Liver (tissue), 9 donors: Measurements from ENCODE around the gene ARHGEF10L. TPM values are rescaled to one million over a fixed set of nuclear protein-coding genes. Genes with fewer than 3 reads are reported as not detected.

Source experiments
- DNase-seq: peaks from one replicate; pipeline ENCODE4 v3.0.0-alpha.2; 2017; ENCODE audit warnings: low spot score
- H3K27ac ChIP-seq, 2 donors: one replicate each; pipeline ENCODE4 v1.7.0; 2013; ENCODE audit warnings: inconsistent platforms in 2 of 2, low read length in 2 of 2, control low read depth in 1 of 2, low read depth in 1 of 2, mild to moderate bottlenecking in 1 of 2
- H3K27me3 ChIP-seq, 4 donors: one replicate each; pipeline versions ENCODE4 v1.6.1 to v1.7.0; 2013; ENCODE audit warnings: low read length in 3 of 4, inconsistent platforms in 1 of 4, mild to moderate bottlenecking in 1 of 4, moderate library complexity in 1 of 4; ENCODE audit not compliant: control insufficient read depth in 4 of 4, insufficient read depth in 4 of 4
- H3K36me3 ChIP-seq, 4 donors: one replicate each; pipeline versions ENCODE4 v1.6.1 to v1.7.0; 2013; ENCODE audit warnings: low read length in 3 of 4, mild to moderate bottlenecking in 3 of 4, low read depth in 1 of 4, moderate library complexity in 1 of 4; ENCODE audit not compliant: control insufficient read depth in 4 of 4, insufficient read depth in 3 of 4
- H3K4me1 ChIP-seq, 4 donors: one replicate each; pipeline versions ENCODE4 v1.6.1 to v1.7.0; 2013; ENCODE audit warnings: low read length in 3 of 4, mild to moderate bottlenecking in 3 of 4, moderate library complexity in 1 of 4; ENCODE audit not compliant: control insufficient read depth in 4 of 4, insufficient read depth in 4 of 4
- H3K4me3 ChIP-seq, 3 donors: one replicate each; pipeline versions ENCODE4 v1.6.1 to v1.7.0; 2013; ENCODE audit warnings: low read length in 3 of 3, control low read depth in 1 of 3, low read depth in 1 of 3, mild to moderate bottlenecking in 1 of 3
- H3K9ac ChIP-seq, 2 donors: one replicate each; pipeline ENCODE4 v1.7.0; 2013; ENCODE audit warnings: low read length in 2 of 2, mild to moderate bottlenecking in 2 of 2, moderate library complexity in 2 of 2, control low read depth in 1 of 2, low read depth in 1 of 2
- H3K9me3 ChIP-seq, 4 donors: one replicate each; pipeline versions ENCODE4 v1.6.1 to v1.7.0; 2013; ENCODE audit warnings: low read length in 3 of 4; ENCODE audit not compliant: control insufficient read depth in 4 of 4
- ATF3 ChIP-seq: IDR thresholded peaks from 2 replicates; pipeline ENCODE4 v1.6.1; 2016; ENCODE audit warnings: antibody characterized with exemption
- CTCF ChIP-seq: fragments of 150-350 bp; IDR thresholded peaks from 2 replicates; pipeline ENCODE4 v1.5.1; 2017; ENCODE audit warnings: improper control_type of control experiment, low read depth, low read length; ENCODE audit not compliant: missing input control
- EGR1 ChIP-seq, 2 donors: IDR thresholded peaks; 2 replicates each; pipeline ENCODE4 v1.6.1; 2016 to 2018; ENCODE audit warnings: antibody characterized with exemption in 2 of 2, low read depth in 2 of 2
- FOXA1 ChIP-seq: IDR thresholded peaks from 2 replicates; pipeline ENCODE4 v1.6.1; 2016; ENCODE audit warnings: antibody characterized with exemption
- FOXA2 ChIP-seq: IDR thresholded peaks from 2 replicates; pipeline ENCODE4 v1.6.1; 2016; ENCODE audit warnings: antibody characterized with exemption
- HNF4A ChIP-seq, 2 donors: conservative IDR thresholded peaks; 2 replicates each; pipeline ENCODE4 v1.6.1; 2016; ENCODE audit warnings: antibody characterized with exemption in 2 of 2, mild to moderate bottlenecking in 2 of 2
- HNF4G ChIP-seq: IDR thresholded peaks from 2 replicates; pipeline ENCODE4 v1.6.1; 2016; ENCODE audit warnings: antibody characterized with exemption
- JUND ChIP-seq, 2 donors: IDR thresholded peaks; 2 replicates each; pipeline ENCODE4 v1.6.1; 2016; ENCODE audit warnings: antibody characterized with exemption in 2 of 2
- MAX ChIP-seq: IDR thresholded peaks from 2 replicates; pipeline ENCODE4 v1.6.1; 2016; ENCODE audit warnings: antibody characterized with exemption
- NR2F2 ChIP-seq: IDR thresholded peaks from 2 replicates; pipeline ENCODE4 v1.6.1; 2016; ENCODE audit warnings: antibody characterized with exemption
- RAD21 ChIP-seq, 2 donors: IDR thresholded peaks; 2 replicates each; pipeline ENCODE4 v1.6.1; 2016; ENCODE audit warnings: antibody characterized with exemption in 2 of 2, mild to moderate bottlenecking in 2 of 2
- REST ChIP-seq: IDR thresholded peaks from 2 replicates; pipeline ENCODE4 v1.6.1; 2016; ENCODE audit warnings: antibody characterized with exemption, mild to moderate bottlenecking
- RXRA ChIP-seq, 2 donors: IDR thresholded peaks; 2 replicates each; pipeline ENCODE4 v1.6.1; 2017 to 2018; ENCODE audit warnings: antibody characterized with exemption in 2 of 2, mild to moderate bottlenecking in 1 of 2
- SP1 ChIP-seq: IDR thresholded peaks from 2 replicates; pipeline ENCODE4 v1.6.1; 2018; ENCODE audit warnings: antibody characterized with exemption, mild to moderate bottlenecking
- YY1 ChIP-seq: IDR thresholded peaks from 2 replicates; pipeline ENCODE4 v1.6.1; 2016; ENCODE audit warnings: antibody characterized with exemption, mild to moderate bottlenecking
- ZBTB33 ChIP-seq: IDR thresholded peaks from 2 replicates; pipeline ENCODE4 v1.6.1; 2016; ENCODE audit warnings: antibody characterized with exemption
- WGBS: extraction: QIAGEN DNeasy Blood & Tissue Kit; methylation state at CpG from one replicate; pipeline ENCODE4 v1.1.7; 2013; 5-methylcytosine and 5-hydroxymethylcytosine counted together
- polyA plus RNA-seq, 2 donors: library from polyadenylated mRNA; stranded (reverse) in 1 of 2; unstranded in 1 of 2; fragments of 200-250 nt in 1 of 2; fragments of >200 nt in 1 of 2; fragmentation: Nextera tagmentation in 1 of 2; extraction: Ambion mirVana in 1 of 2; gene quantifications; one replicate each; pipeline versions ENCODE4 v1.2.1 to v1.2.3, GENCODE V29; 2013 to 2015
- total RNA-seq, 2 donors: library from RNA; depleted of rRNA; stranded (reverse); fragments of >200 nt; gene quantifications; one replicate each; pipeline ENCODE4 v1.2.3, GENCODE V29; 2014
- donor health status: healthy.
- donor health status: healthy.
- donor health status: healthy.
- donor health status: healthy.
- donor health status: healthy.

The ARHGEF10L gene
- total and polyA plus RNA-seq, 4 donors = 26.3 to 169 (median 57.5) TPM

- WGBS = 42% methylated on average over 6 of the region's 6 CpGs
- Histone ChIP-seq H3K27ac (no peak overlapping the region), H3K36me3 (peaks cover 11 to 51% (median 23%) of the 10 kb centered on the region in 4 donors)
These were observed 60.8 kb downstream of the ARHGEF10L start for GRCh38 chr1:17600321-17600720.

GRCh38 chr1:17601643-17602382, 62.3 kb downstream of the ARHGEF10L start:
- no peak overlapping the region for H3K4me3 ChIP-seq
- H3K9ac ChIP-seq = no peak overlapping the region
- H3K27me3 ChIP-seq = no peaks in the 10 kb centered on the region
- H3K36me3 ChIP-seq = peaks cover 8 to 50% (median 24%) of the 10 kb centered on the region in 4 donors
- no peaks in the 10 kb centered on the region for H3K9me3 ChIP-seq
- 91% methylated on average over 17 of the region's 17 CpGs for WGBS
- peaks cover 0 to 58% (median 30%) of the 10 kb centered on the region in 4 donors for H3K4me1 ChIP-seq
- no peak overlapping the region for H3K27ac ChIP-seq
- TF ChIP-seq MAX (no peak), SP1 (no peak), JUND (IDR thresholded peaks at IDR 0.05) (no peak), RAD21 (IDR thresholded peaks at IDR 0.05) (no peak), FOXA2 (no peak), NR2F2 (no peak), ATF3 (no peak), REST (no peak), EGR1 (IDR thresholded peaks at IDR 0.05; ENCODE audit: low read depth in 2 of 2) (no peak), RXRA (IDR thresholded peaks at IDR 0.05) (no peak), HNF4A (conservative IDR thresholded peaks at IDR 0.05) (no peak), CTCF (no peak), YY1 (no peak), ZBTB33 (no peak), FOXA1 (no peak)
- no peak for DNase-seq

More at GRCh38 chr1:17600321-17600720, 60.8 kb downstream of the ARHGEF10L start:
- Histone ChIP-seq H3K4me3 (no peak overlapping the region), H3K4me1 (peaks cover 0 to 69% (median 37%) of the 10 kb centered on the region in 4 donors), H3K27me3 (no peaks in the 10 kb centered on the region), H3K9me3 (no peaks in the 10 kb centered on the region), H3K9ac (no peak overlapping the region)
- no peak for DNase-seq
- TF ChIP-seq HNF4G (no peak), HNF4A (conservative IDR thresholded peaks at IDR 0.05) (peak in 1 of 2 donors; percentile 21), EGR1 (IDR thresholded peaks at IDR 0.05; ENCODE audit: low read depth in 2 of 2) (no peak)
